K562 (cell line): ENCODE measurements around the gene AK4. TPM values are rescaled to one million over a fixed set of nuclear protein-coding genes. Genes with fewer than 3 reads are reported as not detected.

Experiments
- BRD4 ChIP-seq: fragments of 200-600 bp; sonication (generic); IDR thresholded peaks from 2 replicates; pipeline ENCODE4 v1.6.1; 2017; ENCODE audit warnings: inconsistent platforms
- CREB1 ChIP-seq, 2 experiments: sonication (generic) in 1 of 2; formaldehyde crosslinking in 1 of 2; IDR thresholded peaks; 2 replicates each; pipeline versions ENCODE4 v1.6.1 to v1.8.0; 2012 to 2022; ENCODE audit warnings: inconsistent platforms in 1 of 2, mild to moderate bottlenecking in 1 of 2, missing genetic modification reagents in 1 of 2, moderate library complexity in 1 of 2
- CREM ChIP-seq: IDR thresholded peaks from 2 replicates; pipeline ENCODE4 v1.6.1; 2014; ENCODE audit warnings: antibody characterized with exemption, low read depth
- E2F5 ChIP-seq: sonication (generic); formaldehyde crosslinking; IDR thresholded peaks from 2 replicates; pipeline ENCODE4 v1.8.0; 2022; ENCODE audit warnings: mild to moderate bottlenecking, missing genetic modification reagents
- ELF1 ChIP-seq: fragments of 200-800 bp; sonication (Bioruptor generic); IDR thresholded peaks from 2 replicates; pipeline ENCODE4 v1.6.1; 2016; ENCODE audit warnings: missing genetic modification characterization, missing compliant biosample characterization
- ETS2 ChIP-seq: IDR thresholded peaks from 2 replicates; pipeline ENCODE4 v1.6.1; 2016; ENCODE audit warnings: borderline replicate concordance, missing genetic modification characterization, mild to moderate bottlenecking, moderate library complexity, missing compliant biosample characterization; ENCODE audit not compliant: poor library complexity, severe bottlenecking
- FOSL1 ChIP-seq: fragments of 200-800 bp; sonication (Bioruptor generic); conservative IDR thresholded peaks from 2 replicates; pipeline ENCODE4 v1.6.1; 2016; ENCODE audit warnings: missing genetic modification characterization, missing compliant biosample characterization
- GABPA ChIP-seq: fragments of 200-800 bp; sonication (Bioruptor generic); conservative IDR thresholded peaks from 2 replicates; pipeline ENCODE4 v1.6.1; 2016; ENCODE audit warnings: low read depth, missing genetic modification characterization, missing compliant biosample characterization
- GABPB2 ChIP-seq: fragments of 250-450 bp; sonication (Bioruptor Pico); conservative IDR thresholded peaks from 2 replicates; pipeline ENCODE4 v1.5.1; 2021; ENCODE audit warnings: mild to moderate bottlenecking
- HDGF ChIP-seq: fragments of 450-650 bp; IDR thresholded peaks from 2 replicates; pipeline ENCODE4 v1.6.1; 2016
- ILK ChIP-seq: fragments of 450-650 bp; IDR thresholded peaks from 2 replicates; pipeline ENCODE4 v1.6.1; 2016; ENCODE audit warnings: missing genetic modification characterization, low read depth, mild to moderate bottlenecking, missing compliant biosample characterization, moderate library complexity, borderline replicate concordance
- MAFK ChIP-seq: IDR thresholded peaks from 2 replicates; pipeline ENCODE4 v1.6.1; 2011; ENCODE audit warnings: low read length, improper control_type of control experiment
- MEF2D ChIP-seq: conservative IDR thresholded peaks from 2 replicates; pipeline ENCODE4 v1.6.1; 2016; ENCODE audit warnings: low read depth, missing genetic modification characterization, missing compliant biosample characterization
- MEIS2 ChIP-seq: fragments of 450-650 bp; IDR thresholded peaks from 2 replicates; pipeline ENCODE4 v1.6.1; 2014; ENCODE audit warnings: mild to moderate bottlenecking; ENCODE audit not compliant: partially characterized antibody
- NR2C1 ChIP-seq, 2 experiments: fragments of 450-650 bp; IDR thresholded peaks; 2 replicates each; pipeline ENCODE4 v1.6.1; 2017; ENCODE audit warnings: mild to moderate bottlenecking in 2 of 2, antibody characterized with exemption in 1 of 2, inconsistent platforms in 1 of 2, missing compliant biosample characterization in 1 of 2, missing genetic modification characterization in 1 of 2
- NR2C2 ChIP-seq, 2 experiments: fragments of 200-800 bp in 1 of 2; sonication (Bioruptor generic) in 1 of 2; sonication (generic) in 1 of 2; formaldehyde crosslinking in 1 of 2; IDR thresholded peaks; 2 replicates each; pipeline versions ENCODE4 v1.6.1 to v1.8.0; 2016 to 2022; ENCODE audit warnings: mild to moderate bottlenecking in 1 of 2, missing compliant biosample characterization in 1 of 2, missing genetic modification characterization in 1 of 2, missing genetic modification reagents in 1 of 2
- OTX1 ChIP-seq: fragments of 450-650 bp; formaldehyde crosslinking; IDR thresholded peaks from 2 replicates; pipeline ENCODE4 v1.4.0; 2022; ENCODE audit warnings: mild to moderate bottlenecking
- PTTG1 ChIP-seq: fragments of 450-650 bp; IDR thresholded peaks from 2 replicates; pipeline ENCODE4 v1.6.1; 2016; ENCODE audit warnings: low read depth, mild to moderate bottlenecking, missing genetic modification characterization, missing compliant biosample characterization
- RFX7 ChIP-seq: fragments of 250-450 bp; sonication (Bioruptor Pico); IDR thresholded peaks from 2 replicates; pipeline ENCODE4 v1.5.1; 2021; ENCODE audit warnings: mild to moderate bottlenecking
- SIRT6 ChIP-seq: IDR thresholded peaks from one replicate; pipeline ENCODE4 v1.6.1; 2012; ENCODE audit warnings: low read depth, mild to moderate bottlenecking, control low read depth, inconsistent platforms, low read length, moderate library complexity
- SMAD4 ChIP-seq: fragments of 250-450 bp; sonication (Bioruptor Pico); conservative IDR thresholded peaks from 2 replicates; pipeline ENCODE4 v1.8.0; 2021; ENCODE audit warnings: inconsistent platforms, mild to moderate bottlenecking, moderate library complexity
- TAF1 ChIP-seq: IDR thresholded peaks from 2 replicates; pipeline ENCODE4 v1.6.1; 2011; ENCODE audit warnings: mild to moderate bottlenecking, low read length, moderate library complexity; ENCODE audit not compliant: insufficient read depth, control insufficient read depth, severe bottlenecking; ENCODE audit errors: extremely low read depth
- TBP ChIP-seq: optimal IDR thresholded peaks from 2 replicates; pipeline ENCODE3; 2011; ENCODE audit warnings: low read depth, low read length, improper control_type of control experiment
- XRCC4 ChIP-seq: IDR thresholded peaks from one replicate; pipeline ENCODE4 v1.6.1; 2011; ENCODE audit not compliant: insufficient read depth, insufficient read length; ENCODE audit errors: extremely low read depth
- ZBED1 ChIP-seq: IDR thresholded peaks from 2 replicates; pipeline ENCODE4 v1.6.1; 2014
- ZBTB9 ChIP-seq: fragments of 450-650 bp; formaldehyde crosslinking; IDR thresholded peaks from 2 replicates; pipeline ENCODE4 v1.4.0; 2020; ENCODE audit warnings: mild to moderate bottlenecking, moderate library complexity
- ZNF217 ChIP-seq: sonication (generic); formaldehyde crosslinking; IDR thresholded peaks from 2 replicates; pipeline ENCODE4 v1.8.0; 2022; ENCODE audit warnings: mild to moderate bottlenecking, missing genetic modification reagents
- ZNF354B ChIP-seq: fragments of 250-450 bp; sonication (Bioruptor Pico); IDR thresholded peaks from 2 replicates; pipeline ENCODE4 v1.4.0; 2020
- ZNF561 ChIP-seq: fragments of 450-650 bp; formaldehyde crosslinking; conservative IDR thresholded peaks from 2 replicates; pipeline ENCODE4 v1.4.0; 2020; ENCODE audit warnings: mild to moderate bottlenecking, moderate library complexity
- ZNF583 ChIP-seq: fragments of 250-450 bp; sonication (Bioruptor Pico); IDR thresholded peaks from 2 replicates; pipeline ENCODE4 v1.4.0; 2020
- ZNF589 ChIP-seq: fragments of 200-800 bp; sonication (Bioruptor generic); IDR thresholded peaks from 2 replicates; pipeline ENCODE4 v1.6.1; 2016; ENCODE audit warnings: low read depth, missing genetic modification characterization, missing compliant biosample characterization
- polyA plus RNA-seq, 8 experiments: library from polyadenylated mRNA; depleted of rRNA in 4 of 8; stranded (reverse) in 5 of 8; unstranded in 3 of 8; fragments of >200 nt; fragmentation: Nextera tagmentation in 2 of 8; fragmentation: Illumina TruSeq in 1 of 8; extraction: Ambion mirVana in 2 of 8; extraction: Trizol in 1 of 8; gene quantifications; 2 replicates each; pipeline versions ENCODE4 v1.2.1 to v1.2.3, GENCODE V29; 2011 to 2014; ENCODE audit warnings: inconsistent platforms in 1 of 8, missing spikeins in 1 of 8
- total RNA-seq, 7 experiments: library from RNA; depleted of rRNA in 6 of 7; stranded (reverse); fragments of >200 nt in 6 of 7; fragmentation: Illumina TruSeq in 2 of 7; extraction: Trizol in 2 of 7; gene quantifications; 2 replicates each; pipeline versions ENCODE4 v1.2.1 to v1.2.3, GENCODE V29; 2011 to 2021; ENCODE audit warnings: low replicate concordance in 1 of 7

Gene AK4
- total and polyA plus RNA-seq, 9 of the 15 experiments (the other 6 are each of a cell fraction or from before 2014, with no cell fraction given), result 10.4 to 96.6 (median 21.5) TPM

- TF ChIP-seq NR2C1 (IDR thresholded peaks at IDR 0.05) (no peak), NR2C1 (tag; IDR thresholded peaks at IDR 0.05) (peak; percentile 52), TAF1 (no peak), CREM (no peak), GABPB2 (no peak), E2F5 (CRISPR knock-in tag) (no peak), BRD4 (no peak), SMAD4 (CRISPR knock-in tag) (peak; percentile 68), MAFK (no peak), ZBED1 (no peak), GABPA (tag) (no peak), ZNF354B (no peak), CREB1 (IDR thresholded peaks at IDR 0.05) (no peak), CREB1 (CRISPR knock-in tag; IDR thresholded peaks at IDR 0.05) (no peak), MEF2D (tag) (0 out of 2 replicates have a peak, but pooled peaks have one; percentile 32), ZNF217 (CRISPR knock-in tag) (no peak), ELF1 (tag) (no peak), SIRT6 (no peak), TBP (no peak), FOSL1 (tag) (no peak), PTTG1 (tag) (peak; percentile 77), HDGF (no peak), RFX7 (no peak), ILK (tag) (no peak), XRCC4 (no peak), ZNF589 (CRISPR knock-in tag) (0 out of 2 replicates have a peak, but pooled peaks have one; percentile 52), ETS2 (no peak), OTX1 (CRISPR knock-in tag) (no peak), ZBTB9 (CRISPR knock-in tag) (peak; percentile 62; the same call in 1 of the 2 replicates), ZNF583 (CRISPR knock-in tag) (0 out of 2 replicates have a peak, but pooled peaks have one; percentile 58), ZNF561 (no peak), MEIS2 (peak; percentile 68), NR2C2 (CRISPR knock-in tag; IDR thresholded peaks at IDR 0.05) (no peak), NR2C2 (tag; IDR thresholded peaks at IDR 0.05) (no peak)
These were observed 77.2 kb downstream of the AK4 start (continued) for GRCh38 chr1:65225179-65225578.
